ENCODE data around the gene TPR.
"Not testable (repeated sequence)": the region's sequence is repeated elsewhere in the genome, so short reads cannot be mapped to it uniquely, and the experiment has no call there.

The TPR gene

DNA sequence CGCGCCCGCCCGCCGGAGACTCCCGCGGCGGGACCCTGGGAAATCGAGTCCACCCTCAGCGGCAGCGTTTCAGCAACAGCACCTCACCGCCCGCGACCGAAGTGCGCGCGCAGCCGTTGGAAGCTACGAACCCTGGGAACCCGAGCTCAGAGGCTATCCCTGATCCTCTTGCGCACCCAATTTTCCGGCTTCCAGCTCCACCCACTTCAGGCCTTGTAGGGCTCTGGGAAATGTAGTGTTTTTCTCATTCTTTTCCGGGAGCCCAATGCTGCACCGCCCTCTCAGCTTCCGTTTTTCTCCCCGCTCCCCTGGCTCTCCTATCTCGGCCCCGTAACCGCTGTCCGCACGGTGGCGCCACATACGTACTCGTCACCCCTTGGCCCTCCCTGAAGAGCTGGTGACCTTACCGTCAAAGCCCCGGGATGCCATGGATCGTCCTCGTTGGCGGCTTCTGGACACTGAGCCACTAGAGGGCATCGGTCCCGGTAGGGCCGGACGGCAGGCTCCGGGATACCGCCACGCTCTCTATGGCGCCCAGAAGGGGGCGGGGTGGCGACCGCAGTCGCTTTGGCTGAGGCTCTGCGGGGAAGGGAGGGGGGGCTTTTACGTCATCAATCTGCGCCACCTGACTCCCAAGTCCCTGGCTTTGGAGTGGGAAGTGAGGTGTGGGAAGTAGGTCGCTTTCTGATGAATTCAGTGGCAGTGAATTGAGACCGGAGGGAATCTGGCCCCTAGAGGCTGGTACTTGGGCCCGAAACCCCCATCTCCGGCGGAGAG, at the start of gene TPR, which contains the start of gene ODR4:
TSS of gene TPR (minus strand) at position 102 of the 777 bp plus-strand sequence. CDS start 225 bp downstream, outside the sequence.
TSS of gene ODR4 (plus strand) at position 687 of the 777 bp plus-strand sequence. CDS start 3,948 bp downstream, outside the sequence.
- DNase-seq: peak; percentile 93

DNA sequence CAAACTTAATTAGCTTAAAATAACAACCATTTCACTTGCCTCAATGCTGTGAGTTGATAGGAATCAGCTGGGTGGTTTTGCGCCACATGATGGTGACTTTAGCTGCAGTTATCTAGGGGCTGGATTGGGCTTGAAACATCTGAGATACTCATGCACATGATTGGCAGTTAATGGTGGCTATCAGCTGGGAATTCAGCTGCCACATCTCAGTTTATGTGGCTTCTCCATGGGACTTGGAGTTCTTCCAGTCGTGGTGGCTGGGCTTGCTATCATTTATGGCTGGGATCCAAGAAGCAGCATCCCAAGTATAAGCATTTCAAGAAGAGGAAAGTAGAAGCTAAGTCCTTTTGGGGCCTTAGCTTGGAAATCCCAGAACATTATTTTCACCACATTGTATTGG, 49.5 kb upstream of the TPR start:
- no peak for DNase-seq

DNA sequence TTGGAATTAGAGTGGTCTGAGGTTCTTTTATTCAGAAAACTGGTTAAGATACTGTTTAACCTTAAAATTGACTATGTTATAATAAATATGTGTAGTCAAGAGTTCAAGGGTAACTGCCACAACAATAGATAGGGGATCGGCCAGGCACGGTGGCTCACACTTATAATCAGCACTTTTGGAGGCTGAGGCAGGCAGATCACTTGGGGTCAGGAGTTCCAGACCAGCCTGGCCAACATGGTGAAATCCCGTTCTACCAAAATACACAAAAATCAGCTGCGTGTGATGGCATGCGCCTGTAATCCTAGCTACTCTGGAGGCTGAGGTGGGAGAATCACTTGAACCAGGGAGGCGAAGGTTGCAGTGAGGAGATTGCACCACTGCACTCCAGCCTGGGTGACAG, 46.4 kb upstream of the TPR start:
- no peak for DNase-seq

DNA sequence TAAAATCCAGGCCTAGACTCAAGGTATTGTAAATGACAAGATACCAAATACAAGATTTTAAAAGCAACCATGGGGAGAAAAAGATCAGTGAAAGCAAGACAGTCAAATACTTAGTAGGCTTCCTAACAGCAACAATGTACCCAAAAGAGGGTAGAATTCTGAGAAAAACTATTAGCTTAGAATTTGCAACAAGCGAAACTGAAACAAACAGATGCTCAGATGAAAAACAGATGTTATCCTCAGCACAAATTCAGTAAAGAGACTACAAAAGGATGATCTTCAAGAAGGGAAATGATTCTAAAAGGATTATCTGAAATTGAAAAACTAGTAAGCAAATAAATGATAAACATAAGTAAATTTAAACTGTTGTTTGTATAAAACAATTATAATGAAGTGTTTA, 45.9 kb upstream of the TPR start:
- DNase-seq: no peak

DNA sequence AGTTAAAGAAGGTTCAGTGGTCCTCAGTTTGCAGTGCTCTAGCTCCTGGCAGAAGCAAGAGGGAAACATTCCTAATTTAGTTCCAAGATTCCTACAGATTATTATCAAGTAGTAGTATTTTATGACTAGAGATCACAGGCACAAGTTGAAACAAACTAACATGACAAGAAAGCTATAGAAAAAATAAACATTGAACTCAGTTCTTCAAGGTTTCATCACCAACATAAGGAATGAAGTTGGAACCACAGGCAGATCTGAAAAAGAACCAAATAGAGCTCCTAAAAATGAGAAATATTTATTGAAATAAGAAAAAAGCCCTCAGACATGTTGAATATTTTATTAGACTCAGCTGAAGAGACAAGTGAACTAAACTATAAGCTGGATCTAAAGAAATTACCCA, 45.3 kb upstream of the TPR start:
- DNase-seq: no peak

DNA sequence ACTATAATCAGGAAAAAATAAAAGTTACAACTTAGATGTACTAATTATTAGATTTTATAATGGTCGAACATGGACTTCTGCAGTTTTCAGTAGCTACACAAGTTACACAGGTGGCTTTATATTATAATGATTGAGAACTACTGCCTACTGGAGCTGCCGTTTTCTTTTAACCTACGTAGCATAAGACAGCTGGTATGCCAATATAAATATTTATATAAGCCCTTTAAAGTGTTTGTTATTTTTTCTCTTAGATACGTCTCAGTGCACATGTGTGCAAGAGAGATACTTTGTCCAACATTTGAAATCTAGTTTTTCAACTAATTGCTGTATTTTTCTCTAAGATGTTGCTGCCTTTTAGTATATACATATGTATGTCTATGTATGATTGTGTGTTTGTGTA, 43.5 kb upstream of the TPR start:
- DNase-seq: peak; percentile 54

DNA sequence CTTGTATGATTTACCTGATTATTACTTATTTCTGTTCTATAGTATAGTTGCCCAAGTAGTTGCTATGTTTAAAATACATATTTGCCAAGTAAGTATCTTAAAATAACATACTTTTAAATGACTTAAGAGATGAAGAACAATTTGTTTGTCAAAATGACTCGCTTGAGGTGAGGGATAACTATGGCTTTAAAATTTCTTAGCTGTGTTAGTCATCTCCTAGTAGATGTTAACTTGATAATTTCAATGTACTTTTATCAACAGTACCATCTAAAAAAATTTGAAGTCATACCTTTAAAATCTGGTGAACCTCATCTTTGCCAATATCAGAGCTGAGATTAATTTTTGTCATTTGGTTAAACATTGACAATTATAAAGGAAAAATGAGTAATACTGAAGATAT, 38.3 kb upstream of the TPR start:
- no peak for DNase-seq

DNA sequence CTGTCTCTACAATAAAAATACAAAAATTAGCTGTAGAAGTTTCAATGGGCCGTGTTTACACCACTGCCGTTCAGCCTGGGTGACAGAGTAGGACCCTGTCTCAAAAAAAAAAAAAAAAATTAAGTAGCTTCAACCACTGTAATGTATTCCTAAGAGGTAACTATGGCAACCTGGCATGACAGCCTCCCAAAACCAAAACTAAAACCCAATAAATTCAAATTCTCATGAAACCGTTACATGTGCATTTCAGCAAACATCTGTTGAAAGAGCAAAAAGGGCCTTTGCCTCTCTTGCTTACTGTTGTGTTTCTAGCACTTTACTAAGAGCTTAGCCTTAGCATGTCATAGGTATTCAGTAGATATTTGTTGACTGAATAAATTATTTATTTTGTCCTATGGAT, 34.0 kb upstream of the TPR start:
- no peak for DNase-seq

DNA sequence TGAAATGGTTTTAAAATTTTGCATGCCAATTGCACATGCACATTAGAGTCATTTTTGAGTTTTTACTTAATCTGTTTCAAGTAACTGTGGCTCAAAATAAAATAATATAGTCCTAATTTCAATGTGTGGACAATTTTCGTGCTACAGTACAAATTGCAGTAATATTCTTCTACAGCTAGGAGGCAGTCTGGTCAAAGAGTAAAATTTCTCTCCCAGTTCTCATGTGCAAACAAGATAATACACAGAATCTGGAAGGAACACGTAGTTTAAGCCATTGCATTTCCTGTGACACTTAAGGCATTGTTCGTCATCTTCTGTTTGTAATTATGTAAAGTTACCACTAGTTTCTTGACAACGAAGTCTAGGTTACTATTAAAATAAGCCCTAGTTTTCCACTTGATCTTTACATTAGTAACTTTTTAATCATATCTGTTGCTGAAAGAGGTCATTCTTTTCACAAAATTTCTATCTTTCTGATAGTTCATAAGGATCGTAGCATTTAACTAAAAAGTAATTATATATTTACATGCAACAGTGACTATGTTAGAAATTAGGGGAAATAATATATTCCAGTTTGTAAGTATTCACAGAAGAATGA, 29.5 kb upstream of the TPR start:
- DNase-seq: peak; percentile 29

DNA sequence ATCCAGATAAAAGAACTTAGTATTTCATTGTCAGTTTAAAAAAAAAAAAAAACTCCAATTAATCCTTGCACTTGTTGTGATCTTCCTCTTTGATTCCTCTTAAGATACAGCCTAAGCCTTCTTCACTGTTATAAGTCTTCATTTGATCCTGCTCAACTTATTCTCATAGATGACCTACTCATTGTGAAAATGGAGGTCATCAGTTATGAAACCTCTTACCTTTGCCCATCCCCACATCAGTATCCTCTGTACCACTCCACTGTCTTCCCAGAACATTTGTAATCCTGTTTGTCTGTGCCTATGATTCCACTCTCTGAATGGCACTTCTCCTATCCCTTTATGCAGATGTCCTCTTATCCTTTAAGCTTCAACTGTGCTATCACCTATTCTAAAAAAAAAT, 28.6 kb upstream of the TPR start:
- DNase-seq: no peak

DNA sequence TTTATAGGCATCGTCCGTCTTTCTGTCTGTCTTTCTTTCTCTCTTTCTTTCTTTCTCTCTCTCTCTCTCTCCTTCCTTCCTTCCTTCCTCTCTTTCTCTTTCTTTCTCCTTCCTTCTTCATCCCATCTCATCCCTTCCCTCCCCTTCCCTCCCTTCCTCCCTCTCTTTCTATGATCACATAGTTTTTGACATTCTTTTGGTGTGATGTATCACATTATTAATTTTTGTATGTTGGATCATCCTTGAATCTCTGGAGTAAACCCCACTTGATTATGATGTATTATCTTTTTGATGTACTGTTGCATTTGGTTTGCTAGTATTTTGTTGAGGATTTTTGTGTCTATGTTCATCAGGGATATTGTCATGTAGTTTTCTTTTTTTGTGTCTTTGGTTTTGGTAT, 26.4 kb upstream of the TPR start:
- DNase-seq: not testable (repeated sequence)

DNA sequence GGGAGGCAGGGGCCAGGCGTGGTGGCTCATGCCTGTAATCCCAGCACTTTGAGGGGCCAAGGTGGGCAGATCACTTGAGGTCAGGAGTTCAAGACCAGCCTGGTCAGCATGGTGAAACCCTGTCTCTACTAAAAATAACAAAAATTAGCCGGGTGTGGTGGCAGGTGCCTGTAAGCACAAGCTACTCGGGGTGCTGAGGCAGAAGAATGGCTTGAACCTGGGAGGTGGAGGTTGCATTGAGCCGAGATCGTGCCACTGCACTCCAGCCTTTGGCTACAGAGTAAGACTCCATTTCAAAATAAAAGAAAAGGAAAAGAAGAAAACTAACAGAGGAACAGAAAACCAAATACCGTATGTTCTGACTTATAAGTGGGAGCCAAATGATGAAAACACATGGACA, 17.7 kb upstream of the TPR start:
- not testable (repeated sequence) for DNase-seq

DNA sequence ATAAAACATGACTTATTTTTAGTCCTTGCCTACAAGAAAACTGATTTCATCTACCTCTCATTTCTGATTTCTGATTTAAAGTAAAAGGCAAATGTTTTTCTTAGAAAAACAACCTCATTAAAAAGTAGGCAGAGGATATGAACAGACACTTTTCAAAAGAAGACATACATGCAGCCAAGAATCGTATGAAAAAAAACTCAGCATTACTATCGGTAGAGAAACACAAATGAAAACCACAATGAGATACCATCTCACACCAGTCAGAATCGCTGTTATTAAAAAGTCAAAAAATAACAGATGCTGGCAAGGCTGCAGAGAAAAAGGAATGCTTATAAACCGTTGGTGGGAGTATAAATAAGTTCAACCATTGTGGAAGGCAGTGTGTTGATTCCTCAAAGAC, 16.8 kb upstream of the TPR start:
- no peak for DNase-seq

DNA sequence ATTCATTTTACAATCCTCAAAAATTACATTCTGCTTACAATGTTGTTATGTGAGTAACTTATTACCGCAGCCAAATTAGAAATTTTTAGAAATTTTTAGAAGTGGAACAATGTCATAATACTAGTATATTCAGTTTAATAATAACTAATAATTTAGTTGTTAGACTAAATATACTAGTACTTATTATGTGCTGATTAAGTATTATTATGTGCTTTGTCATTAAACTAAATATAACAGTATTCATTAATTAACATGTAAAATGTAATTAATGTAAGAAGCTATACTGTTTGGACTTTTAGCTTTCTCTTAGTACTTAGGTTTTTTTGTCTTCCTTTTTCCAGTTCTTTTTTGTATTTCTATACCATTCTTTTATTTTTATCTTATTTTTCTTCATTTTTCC, 15.9 kb upstream of the TPR start:
- no peak for DNase-seq

DNA sequence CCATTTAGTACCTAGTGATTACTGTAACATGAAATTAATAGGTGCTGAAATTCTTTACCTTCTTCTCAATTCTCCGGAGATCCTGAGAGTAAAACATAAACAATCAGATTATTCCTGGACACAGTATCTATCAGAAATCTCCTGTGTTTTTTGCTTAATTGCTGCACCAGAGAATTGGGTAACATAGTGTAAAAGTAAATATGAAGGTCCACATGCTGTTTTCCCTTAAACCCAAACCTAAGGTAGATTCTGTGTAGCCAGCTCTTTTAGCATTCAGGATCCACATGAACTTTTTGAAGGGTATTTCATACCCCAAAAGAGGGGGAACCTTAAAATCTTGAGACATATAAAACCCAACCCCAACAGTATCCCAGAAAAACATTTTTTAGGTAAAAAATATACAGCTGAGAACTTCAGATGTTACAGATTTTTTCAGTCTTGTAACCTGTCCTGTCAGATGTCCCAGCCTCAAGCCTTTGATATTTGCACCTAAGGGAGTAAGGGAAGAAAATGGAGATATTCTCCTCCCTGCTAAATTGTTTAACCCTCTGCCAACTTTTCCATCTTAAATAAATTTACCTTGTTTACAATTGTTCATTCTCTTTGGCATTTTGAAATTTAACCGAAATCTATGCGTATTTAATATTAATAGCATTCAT, 11.8 kb upstream of the TPR start:
- DNase-seq: no peak

DNA sequence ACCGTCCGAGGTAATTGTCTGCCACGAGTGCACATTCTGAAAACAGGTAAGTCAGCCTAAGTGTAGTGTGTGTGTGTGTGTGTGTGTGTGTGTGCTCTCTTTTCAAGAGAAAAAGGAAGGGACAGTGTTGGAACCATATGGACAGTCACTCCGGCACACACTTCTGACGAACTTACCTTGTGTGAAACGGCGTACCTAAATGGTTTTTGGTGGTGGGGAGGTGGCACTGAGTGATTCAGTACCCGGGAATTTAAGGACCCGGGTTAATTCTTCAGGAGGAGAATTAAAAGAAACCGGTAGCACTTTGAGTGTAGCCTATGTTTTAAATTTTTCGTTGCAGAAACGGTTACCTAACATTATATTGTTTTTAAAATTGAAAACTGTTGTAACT, 871 bp upstream of the TPR start:
- no peak for DNase-seq

DNA sequence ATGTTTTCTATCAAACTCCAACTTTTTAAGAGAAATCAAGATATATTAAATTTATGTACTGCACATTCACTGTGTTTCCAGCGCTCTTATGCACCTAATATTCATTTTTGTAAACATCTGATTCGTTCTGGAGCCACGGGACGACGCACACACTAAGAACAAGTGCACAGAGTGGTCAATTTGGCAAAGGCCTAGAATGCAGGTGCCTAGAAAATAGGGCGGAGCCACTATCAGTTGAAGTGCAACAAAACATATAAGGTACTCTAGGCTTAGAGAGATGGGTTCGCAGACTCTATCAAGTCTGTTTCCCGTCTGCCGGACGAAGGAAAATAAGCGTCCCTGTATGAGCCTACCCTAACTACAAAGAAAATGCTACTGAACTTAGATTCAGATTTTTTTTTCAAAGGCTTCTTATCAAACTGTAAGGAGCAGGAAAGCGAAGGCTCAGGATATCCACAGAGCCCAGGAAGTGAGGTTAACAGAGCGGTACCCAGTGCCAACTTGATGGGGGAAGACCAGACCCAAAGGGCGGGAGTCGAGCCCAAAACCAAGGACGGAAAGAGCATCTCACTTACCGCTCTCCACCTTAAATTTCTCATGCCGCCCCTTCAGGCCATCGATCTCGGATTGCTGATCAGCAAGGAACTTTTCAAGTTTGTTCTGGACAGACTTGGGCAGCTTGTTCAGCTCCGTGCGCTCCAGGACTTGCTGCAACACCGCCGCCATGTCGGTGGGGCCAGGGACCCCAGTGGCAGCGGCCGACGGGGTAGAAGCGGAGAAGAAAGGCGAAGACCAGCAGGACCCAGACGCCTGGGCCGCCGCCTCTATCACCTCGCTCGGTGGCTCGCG, 526 bp downstream of the TPR start:
- DNase-seq: peak; percentile 42

DNA sequence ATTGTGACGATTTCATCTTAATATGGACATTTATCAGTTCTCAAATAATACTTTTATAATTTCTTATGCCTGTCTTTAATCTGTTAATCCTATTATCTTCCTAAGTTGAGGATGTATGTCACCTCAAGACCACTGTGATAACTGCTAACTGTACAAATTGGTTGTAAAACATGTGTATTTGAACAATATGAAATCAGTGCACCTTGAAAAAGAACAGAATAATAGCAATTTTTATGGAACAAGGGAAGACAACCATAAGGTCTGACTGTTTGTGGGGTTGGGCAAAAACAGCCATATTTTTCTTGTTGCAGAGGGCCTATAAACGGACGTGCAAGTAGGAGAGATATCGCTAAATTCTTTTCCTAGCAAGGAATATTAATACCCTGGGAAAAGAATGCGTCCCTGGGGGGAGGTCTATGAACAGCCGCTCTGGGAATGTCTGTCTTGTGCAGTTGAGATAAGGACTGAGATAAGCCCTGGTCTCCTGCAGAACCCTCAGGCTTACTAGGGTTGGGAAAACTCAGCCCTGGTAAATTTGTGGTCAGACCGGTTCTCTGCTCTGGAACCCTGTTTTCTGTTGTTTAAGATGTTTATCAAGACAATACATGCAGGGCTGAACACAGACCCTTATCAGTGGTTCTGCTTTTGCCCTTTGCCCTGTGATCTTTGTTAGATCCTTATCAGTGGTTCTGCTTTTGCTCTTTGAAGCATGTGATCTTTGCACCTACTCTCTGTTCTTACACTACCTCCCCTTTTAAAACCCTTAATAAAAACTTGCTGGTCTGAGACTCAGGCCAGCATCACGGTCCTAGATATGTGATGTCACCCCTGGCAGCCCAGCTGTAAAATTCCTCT, 27.0 kb downstream of the TPR start:
- DNase-seq: not testable (repeated sequence)

DNA sequence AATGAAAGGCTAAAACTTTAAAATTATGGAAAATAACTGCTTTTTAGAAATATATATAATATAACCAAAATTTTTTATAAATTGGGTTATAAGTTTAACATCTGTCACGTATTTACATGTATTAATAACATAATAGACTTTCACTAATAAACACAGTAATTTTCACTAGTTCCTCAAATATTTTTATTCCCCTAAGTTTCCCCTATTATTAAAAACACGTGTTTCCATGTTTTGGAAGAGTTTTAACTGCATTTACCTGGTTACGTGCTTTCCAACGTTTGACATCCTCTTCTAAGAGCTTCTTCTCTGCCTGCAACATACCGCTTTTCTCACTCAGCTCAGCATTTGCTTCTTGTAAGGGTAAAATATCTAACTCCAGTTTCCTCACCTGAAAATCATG, 34.3 kb downstream of the TPR start:
- DNase-seq: no peak

DNA sequence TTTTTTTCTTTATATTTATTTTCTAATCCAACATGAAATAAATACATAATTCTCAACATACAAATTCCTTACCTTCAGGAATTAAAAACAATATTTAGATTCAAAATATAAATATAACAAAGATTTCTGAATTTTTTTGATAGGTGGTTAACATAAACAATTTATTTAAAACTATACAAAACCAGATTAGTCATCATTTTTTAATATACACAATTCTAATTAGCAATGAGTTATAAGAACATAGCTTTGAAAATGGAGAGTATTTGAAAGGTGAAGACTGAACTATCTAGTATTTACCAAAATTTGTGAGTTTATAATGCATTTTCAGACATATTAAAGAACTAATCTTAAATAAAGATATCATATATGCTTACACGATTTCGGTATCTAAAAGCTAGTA, 37.5 kb downstream of the TPR start:
- DNase-seq: no peak

DNA sequence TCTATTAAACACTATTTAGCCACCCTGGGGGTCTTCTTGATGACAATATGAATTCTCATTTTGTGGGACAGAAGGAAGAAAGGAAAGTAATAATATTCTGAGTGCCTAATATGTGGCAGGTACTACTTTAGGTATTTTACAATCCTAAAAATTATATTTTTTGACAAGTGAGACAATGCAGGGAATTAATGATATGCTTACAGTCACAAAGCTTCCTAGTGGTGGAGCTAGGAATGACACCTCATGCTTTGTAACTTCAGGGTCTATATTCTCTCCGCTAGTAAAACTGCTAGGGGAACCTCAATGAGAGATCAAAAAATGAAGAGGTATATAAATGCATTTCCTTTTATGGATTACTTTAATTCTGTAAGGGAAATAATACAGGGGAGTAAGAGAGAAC, 44.3 kb downstream of the TPR start:
- no peak for DNase-seq

DNA sequence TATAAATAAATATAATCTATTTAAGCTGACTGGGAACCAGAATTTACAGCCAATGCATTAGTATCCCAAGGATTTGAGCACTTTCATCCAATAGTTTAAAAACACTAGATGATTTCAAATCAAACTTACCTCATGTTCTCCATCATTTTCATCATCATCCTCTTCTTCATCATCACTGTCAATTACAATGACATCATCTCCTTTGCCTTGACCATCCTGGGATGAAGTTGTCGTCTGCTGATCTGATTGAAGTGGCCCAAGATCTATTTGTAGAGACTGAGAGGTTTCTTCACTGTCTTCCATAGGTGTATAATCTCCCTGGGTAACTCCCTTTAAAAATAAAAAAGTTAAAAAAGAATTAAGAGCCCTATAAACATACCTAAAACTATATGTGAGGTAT, 47.7 kb downstream of the TPR start:
- no peak for DNase-seq
